PC-9 (cell line): ENCODE measurements around the gene COL25A1. TPM values are rescaled to one million over a fixed set of nuclear protein-coding genes. Genes with fewer than 3 reads are reported as not detected.

Source experiments
- BruUV-seq: library from RNA; stranded (reverse); fragments of 400-500 nt; replicated peaks from 2 replicates; lab custom pipeline; 2021; lab: Mats Ljungman, UMichigan
- CTCF ChIA-PET: fragments of 300-600 bp; sonication (Branson Sonifier 250); formaldehyde crosslinking; loops from one replicate; lab custom pipeline; 2022; ENCODE audit warnings: antibody characterized with exemption; lab: Charles Lee
- POLR2A ChIA-PET: fragments of 300-600 bp; sonication (Branson Sonifier 250); formaldehyde crosslinking; loops from one replicate; lab custom pipeline; 2022; ENCODE audit warnings: antibody characterized with exemption; ENCODE audit not compliant: unreplicated experiment; lab: Charles Lee
- DNase-seq, 2 experiments: peaks; one replicate each; pipeline versions ENCODE4 v3.0.0 to v3.0.0-alpha.2; 2015 to 2022; ENCODE audit warnings: mixed read lengths in 1 of 2
- H2AFZ ChIP-seq: fragments of 200-600 bp; sonication (generic); 2 replicates; pipeline ENCODE4 v1.8.1; 2017; ENCODE audit warnings: antibody characterized with exemption
- H3F3A ChIP-seq: fragments of 200-600 bp; sonication (generic); 2 replicates; pipeline ENCODE4 v1.8.1; 2017; ENCODE audit warnings: antibody characterized with exemption, mild to moderate bottlenecking, low read depth; ENCODE audit not compliant: insufficient read depth
- H3K27ac ChIP-seq: fragments of 200-600 bp; sonication (generic); 2 replicates; pipeline ENCODE4 v1.6.1; 2016; ENCODE audit warnings: mixed run types
- H3K27me3 ChIP-seq: fragments of 200-600 bp; sonication (generic); 2 replicates; pipeline ENCODE4 v1.6.1; 2016; ENCODE audit warnings: low read depth, mixed run types; ENCODE audit not compliant: insufficient read depth
- H3K36me3 ChIP-seq: fragments of 200-600 bp; sonication (generic); 2 replicates; pipeline ENCODE4 v1.6.1; 2016; ENCODE audit warnings: low read depth, mixed run types
- H3K4me1 ChIP-seq: fragments of 200-600 bp; sonication (generic); replicated peaks from 2 replicates; pipeline ENCODE4 v1.6.1; 2016; ENCODE audit warnings: mixed run types; ENCODE audit not compliant: insufficient read depth
- H3K4me2 ChIP-seq: fragments of 200-600 bp; sonication (generic); 2 replicates; pipeline ENCODE4 v1.6.1; 2017; ENCODE audit warnings: mixed run types
- H3K4me3 ChIP-seq: fragments of 200-600 bp; sonication (generic); 2 replicates; pipeline ENCODE4 v1.6.1; 2016; ENCODE audit warnings: mixed run types
- H3K79me2 ChIP-seq: fragments of 200-600 bp; sonication (generic); 2 replicates; pipeline ENCODE4 v1.6.1; 2017; ENCODE audit warnings: low read depth, mixed run types
- H3K9me2 ChIP-seq: fragments of 200-600 bp; sonication (generic); 2 replicates; pipeline ENCODE4 v1.8.1; 2017; ENCODE audit warnings: mild to moderate bottlenecking; ENCODE audit not compliant: insufficient read depth
- H3K9me3 ChIP-seq: fragments of 200-600 bp; sonication (generic); 2 replicates; pipeline ENCODE4 v1.8.1; 2016; ENCODE audit warnings: low read depth; ENCODE audit not compliant: insufficient read depth
- H4K20me1 ChIP-seq: fragments of 200-600 bp; sonication (generic); 2 replicates; pipeline ENCODE4 v1.8.1; 2017; ENCODE audit not compliant: insufficient read depth
- EZH2 ChIP-seq: fragments of 200-600 bp; sonication (generic); IDR thresholded peaks from 2 replicates; pipeline ENCODE4 v1.8.0; 2017; ENCODE audit warnings: antibody characterized with exemption, low read depth
- intact Hi-C: fragments of 100-400 bp; cut with micrococcal nuclease; formaldehyde crosslinking; loops from one replicate; pipeline ENCODE4 v1.10.0; 2022; ENCODE audit not compliant: unreplicated experiment
- total RNA-seq: library from RNA; stranded (reverse); gene quantifications from 2 replicates; pipeline ENCODE4 v1.2.3, GENCODE V29; 2021
- TF ChIP-seq, protein P1 (sequence below): fragments of 200-600 bp; sonication (generic); conservative IDR thresholded peaks from 2 replicates; pipeline ENCODE4 v1.6.1; 2017; ENCODE audit warnings: mixed run types, antibody characterized with exemption, mild to moderate bottlenecking, moderate library complexity

Gene COL25A1
- total RNA-seq, 1 experiment from 2014 or later: not detected

DNA sequence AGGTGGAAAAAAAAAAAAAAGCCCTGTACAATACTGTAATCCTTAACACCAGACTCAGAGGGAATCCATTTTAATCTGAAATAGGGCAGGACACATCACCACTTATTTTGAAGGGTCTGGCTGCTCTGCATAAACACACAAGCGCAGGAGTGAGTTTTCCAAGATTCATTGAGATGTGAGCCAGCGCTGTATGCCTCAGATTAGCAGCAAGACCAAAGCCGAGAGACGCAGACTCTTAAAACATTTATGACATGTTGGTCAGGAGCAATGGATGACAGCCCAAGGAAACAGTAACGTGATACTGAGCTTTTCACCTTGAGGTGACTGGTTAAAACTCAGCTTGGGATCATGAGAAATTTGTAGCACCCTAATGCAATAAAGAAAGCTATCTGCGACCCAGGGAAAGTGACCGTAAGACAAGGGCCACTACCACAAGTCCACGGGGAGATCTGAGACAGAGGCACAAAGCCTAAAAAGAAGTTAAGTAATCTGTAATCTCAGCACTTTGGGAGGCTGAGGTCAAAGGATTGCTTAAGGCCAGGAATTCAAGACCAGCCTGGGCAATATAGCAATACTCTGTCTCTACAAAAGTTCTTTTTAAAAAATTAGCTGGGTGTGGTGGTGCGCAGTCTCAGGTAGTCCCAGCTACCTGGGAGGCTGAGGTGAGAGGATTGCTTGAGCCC lies 210.6 kb downstream of the COL25A1 start:
- DNase-seq: no peak
- POLR2A ChIA-PET: no interaction called here
- Histone ChIP-seq H3K4me3 (no peak overlapping the region), H4K20me1 (no peaks in the 10 kb centered on the region), H3K9me2 (no peaks in the 10 kb centered on the region), H3K4me1 (no peaks in the 10 kb centered on the region), H2AFZ (no peak overlapping the region), H3F3A (no peaks in the 10 kb centered on the region), H3K4me2 (no peak overlapping the region), H3K9me3 (no peaks in the 10 kb centered on the region), H3K36me3 (no peaks in the 10 kb centered on the region), H3K79me2 (no peaks in the 10 kb centered on the region), H3K27me3 (no peaks in the 10 kb centered on the region), H3K27ac (no peak overlapping the region)
- TF ChIP-seq EZH2: no peak
- TF ChIP-seq, protein P1, sequence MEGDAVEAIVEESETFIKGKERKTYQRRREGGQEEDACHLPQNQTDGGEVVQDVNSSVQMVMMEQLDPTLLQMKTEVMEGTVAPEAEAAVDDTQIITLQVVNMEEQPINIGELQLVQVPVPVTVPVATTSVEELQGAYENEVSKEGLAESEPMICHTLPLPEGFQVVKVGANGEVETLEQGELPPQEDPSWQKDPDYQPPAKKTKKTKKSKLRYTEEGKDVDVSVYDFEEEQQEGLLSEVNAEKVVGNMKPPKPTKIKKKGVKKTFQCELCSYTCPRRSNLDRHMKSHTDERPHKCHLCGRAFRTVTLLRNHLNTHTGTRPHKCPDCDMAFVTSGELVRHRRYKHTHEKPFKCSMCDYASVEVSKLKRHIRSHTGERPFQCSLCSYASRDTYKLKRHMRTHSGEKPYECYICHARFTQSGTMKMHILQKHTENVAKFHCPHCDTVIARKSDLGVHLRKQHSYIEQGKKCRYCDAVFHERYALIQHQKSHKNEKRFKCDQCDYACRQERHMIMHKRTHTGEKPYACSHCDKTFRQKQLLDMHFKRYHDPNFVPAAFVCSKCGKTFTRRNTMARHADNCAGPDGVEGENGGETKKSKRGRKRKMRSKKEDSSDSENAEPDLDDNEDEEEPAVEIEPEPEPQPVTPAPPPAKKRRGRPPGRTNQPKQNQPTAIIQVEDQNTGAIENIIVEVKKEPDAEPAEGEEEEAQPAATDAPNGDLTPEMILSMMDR: no peak
- no TSS peak for BruUV-seq
- intact Hi-C loops: no loop called here
- CTCF ChIA-PET: no interaction called here

DNA sequence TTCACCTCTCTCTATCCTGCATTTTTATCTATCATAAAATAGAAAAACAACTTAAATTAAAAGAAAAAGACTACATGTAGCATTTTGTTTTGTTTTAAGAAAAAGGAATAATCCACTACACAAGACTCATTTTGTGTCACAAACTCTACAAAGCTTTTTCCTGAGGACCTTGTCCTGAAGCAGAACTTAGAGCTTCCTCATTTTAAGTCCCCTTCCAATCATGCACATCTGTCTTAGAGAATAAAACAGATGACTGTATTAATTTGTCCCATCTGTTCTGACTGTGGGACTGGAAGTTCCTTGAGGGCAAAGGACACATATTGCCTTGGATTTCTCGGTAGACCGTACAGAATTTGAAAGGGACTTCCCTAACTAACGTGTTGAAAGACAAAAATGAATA lies 218.5 kb downstream of the COL25A1 start:
- no peaks in the 10 kb centered on the region for H3F3A ChIP-seq
- no peak for DNase-seq
- intact Hi-C loops: no loop called here
- H2AFZ ChIP-seq: no peak overlapping the region
- H3K36me3 ChIP-seq: no peaks in the 10 kb centered on the region
- no peak overlapping the region for H3K4me2 ChIP-seq
- ChIA-PET CTCF (no interaction called here), POLR2A (no interaction called here)
- no peaks in the 10 kb centered on the region for H4K20me1 ChIP-seq
- H3K9me3 ChIP-seq: no peaks in the 10 kb centered on the region
- no TSS peak for BruUV-seq
- no peak overlapping the region for H3K4me3 ChIP-seq
- TF ChIP-seq EZH2: no peak
- TF ChIP-seq, protein P1: no peak
- no peaks in the 10 kb centered on the region for H3K4me1 ChIP-seq
- H3K27me3 ChIP-seq: no peaks in the 10 kb centered on the region
- no peak overlapping the region for H3K27ac ChIP-seq
- H3K9me2 ChIP-seq: no peaks in the 10 kb centered on the region
- H3K79me2 ChIP-seq: no peaks in the 10 kb centered on the region

- no peak for DNase-seq
- POLR2A ChIA-PET: no interaction called here
- no peak overlapping the region for H2AFZ ChIP-seq
- TF ChIP-seq, protein P1: no peak
- TF ChIP-seq EZH2: no peak
- no peaks in the 10 kb centered on the region for H3K27me3 ChIP-seq
- no peaks in the 10 kb centered on the region for H3K36me3 ChIP-seq
- no peak overlapping the region for H3K4me3 ChIP-seq
- no TSS peak for BruUV-seq
- H4K20me1 ChIP-seq: no peaks in the 10 kb centered on the region
- H3K79me2 ChIP-seq: no peaks in the 10 kb centered on the region
- H3F3A ChIP-seq: no peaks in the 10 kb centered on the region
- CTCF ChIA-PET: no interaction called here
- no peak overlapping the region for H3K4me2 ChIP-seq
- H3K9me3 ChIP-seq: no peaks in the 10 kb centered on the region
- no peaks in the 10 kb centered on the region for H3K4me1 ChIP-seq
- no peaks in the 10 kb centered on the region for H3K9me2 ChIP-seq
- no peak overlapping the region for H3K27ac ChIP-seq
- intact Hi-C loops: no loop called here
These were observed 222.7 kb downstream of the COL25A1 start for GRCh38 chr4:109079731-109080130.
